Measurements from ENCODE around the gene CENPA. TPM values are rescaled to one million over a fixed set of nuclear protein-coding genes. Genes with fewer than 3 reads are reported as not detected.
"Not testable (repeated sequence)": the region's sequence is repeated elsewhere in the genome, so short reads cannot be mapped to it uniquely, and the experiment has no call there.

CENPA gene
- total RNA-seq, 1 experiment from 2014 or later = 26.9 TPM

GRCh38 chr2:26786207-26787028, 562 bp downstream of the CENPA start:
- DNase-seq (ENCODE audit: low spot score) = peak; percentile 26

DNA sequence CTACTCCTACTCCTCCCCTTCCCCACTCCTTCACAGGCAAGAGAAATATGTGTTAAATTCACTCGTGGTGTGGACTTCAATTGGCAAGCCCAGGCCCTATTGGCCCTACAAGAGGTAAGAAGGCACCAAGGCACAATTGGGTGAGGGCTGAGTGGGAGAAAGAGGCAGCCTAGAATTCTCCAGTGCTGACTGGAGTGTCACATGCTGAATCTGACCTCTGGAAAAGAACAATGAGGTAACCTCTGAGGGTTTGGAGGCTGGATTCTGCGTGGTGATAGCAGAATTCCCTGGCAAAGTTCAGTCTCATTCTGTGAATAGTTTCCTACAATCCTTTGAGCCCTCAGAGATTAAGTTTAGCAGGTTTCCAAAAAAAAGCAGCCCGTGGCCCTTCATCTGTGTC, 6.9 kb downstream of the CENPA start:
- no peak for DNase-seq (ENCODE audit: low spot score)

GRCh38 chr2:26793518-26793917, 7.7 kb downstream of the CENPA start:
- DNase-seq (ENCODE audit: low spot score) = no peak

DNA sequence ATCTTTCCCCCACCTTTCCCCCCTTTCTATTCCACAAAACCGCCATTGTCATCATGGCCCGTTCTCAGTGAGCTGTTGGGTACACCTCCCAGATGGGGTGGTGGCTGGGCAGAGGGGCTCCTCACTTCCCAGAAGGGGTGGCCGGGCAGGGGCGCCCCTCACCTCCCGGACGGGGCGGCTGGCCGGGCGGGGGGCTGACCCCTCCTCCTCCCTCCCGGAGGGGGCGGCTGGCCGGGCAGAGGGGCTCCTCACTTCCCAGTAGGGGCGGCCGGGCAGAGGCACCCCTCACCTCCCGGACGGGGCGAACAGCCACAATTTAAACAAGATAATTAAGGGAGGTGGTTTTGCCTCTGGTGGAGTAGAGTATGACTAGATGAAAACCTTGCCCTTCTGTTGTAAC, 9.3 kb downstream of the CENPA start:
- not testable (repeated sequence) for DNase-seq (ENCODE audit: low spot score)

GRCh38 chr2:26801328-26801727, 15.5 kb downstream of the CENPA start:
- no peak for DNase-seq (ENCODE audit: low spot score)

DNA sequence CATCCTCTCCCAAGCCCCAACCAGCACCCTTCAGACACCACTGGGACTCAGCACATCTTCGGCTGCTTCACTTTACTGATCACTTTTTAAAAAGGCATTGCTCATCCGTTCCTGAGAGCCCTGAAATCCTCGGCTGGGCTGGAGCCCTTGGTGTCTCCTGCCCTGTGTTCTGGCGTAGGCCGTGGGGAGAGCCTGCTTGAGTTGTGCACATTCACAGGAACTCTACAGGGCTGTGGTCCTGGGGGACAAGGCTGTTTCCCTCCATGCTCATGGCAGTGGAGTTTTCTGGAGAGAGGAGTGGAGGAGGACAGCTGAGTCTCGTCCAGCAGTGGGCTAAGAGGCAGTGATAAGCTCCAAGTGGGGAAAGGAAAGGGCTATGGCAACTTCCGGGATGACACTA, 15.9 kb downstream of the CENPA start:
- DNase-seq (ENCODE audit: low spot score) = no peak

DNA sequence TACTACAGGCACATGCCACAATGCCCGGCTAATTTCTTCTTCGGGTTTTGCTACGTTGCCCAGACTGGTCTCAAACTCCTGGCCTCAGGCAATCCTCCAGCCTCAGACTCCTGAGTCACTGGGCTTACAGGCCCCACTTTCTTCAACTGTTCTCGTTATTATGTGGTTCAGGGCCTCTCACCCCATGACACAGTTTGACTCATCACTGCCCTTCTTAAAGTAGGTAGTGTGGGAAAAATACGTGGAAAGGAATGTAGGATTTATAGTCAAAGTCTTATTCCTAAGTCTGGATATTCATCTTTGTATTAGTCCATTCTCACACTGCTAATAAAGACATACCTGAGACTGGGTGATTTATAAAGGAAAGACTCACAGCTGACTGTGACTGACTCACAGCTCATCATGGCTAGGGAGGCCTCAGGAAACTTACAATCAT, 19.4 kb downstream of the CENPA start:
- DNase-seq (ENCODE audit: low spot score) = no peak

DNA sequence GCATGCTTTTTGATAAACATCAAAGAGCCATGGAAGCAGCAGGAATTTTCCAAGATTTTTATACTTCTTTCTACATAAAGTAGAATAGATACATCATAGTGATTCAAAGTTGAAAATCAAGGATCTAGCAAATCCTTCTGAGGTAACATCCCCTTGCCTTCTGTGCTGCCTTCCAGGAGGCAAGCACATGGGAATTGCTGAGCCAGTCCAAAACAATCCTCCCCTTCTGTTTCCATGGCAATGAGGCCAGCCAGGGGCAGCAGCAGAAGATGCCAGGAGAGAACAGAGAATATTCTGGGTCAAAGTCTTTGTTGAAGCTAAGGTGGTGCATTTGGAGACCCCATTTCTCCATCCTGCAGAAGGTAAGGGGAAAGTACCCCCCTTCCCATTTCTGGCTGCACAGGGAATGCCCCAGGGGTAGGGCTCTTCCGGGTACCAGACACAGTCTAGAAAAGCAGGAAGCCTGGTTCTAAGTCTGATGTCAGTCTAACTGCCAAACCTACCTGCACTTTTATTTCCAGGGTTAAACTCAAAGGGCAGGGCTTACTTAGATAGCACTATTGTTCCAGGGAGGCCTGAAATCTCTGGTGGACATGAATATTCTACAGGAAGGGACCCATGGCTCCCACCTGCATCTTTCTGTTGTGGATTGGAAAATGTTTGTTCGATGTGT, 22.1 kb downstream of the CENPA start:
- DNase-seq (ENCODE audit: low spot score) = no peak

- DNase-seq (ENCODE audit: low spot score) = no peak
Observed at GRCh38 chr2:26809211-26809610, 23.4 kb downstream of the CENPA start.

- DNase-seq (ENCODE audit: low spot score) = no peak
Observed at GRCh38 chr2:26809876-26810577, 24.2 kb downstream of the CENPA start.

GRCh38 chr2:26811261-26811660, 25.4 kb downstream of the CENPA start:
- no peak for DNase-seq (ENCODE audit: low spot score)

- DNase-seq (ENCODE audit: low spot score) = no peak
Observed at GRCh38 chr2:26811791-26812694, 26.2 kb downstream of the CENPA start.

DNA sequence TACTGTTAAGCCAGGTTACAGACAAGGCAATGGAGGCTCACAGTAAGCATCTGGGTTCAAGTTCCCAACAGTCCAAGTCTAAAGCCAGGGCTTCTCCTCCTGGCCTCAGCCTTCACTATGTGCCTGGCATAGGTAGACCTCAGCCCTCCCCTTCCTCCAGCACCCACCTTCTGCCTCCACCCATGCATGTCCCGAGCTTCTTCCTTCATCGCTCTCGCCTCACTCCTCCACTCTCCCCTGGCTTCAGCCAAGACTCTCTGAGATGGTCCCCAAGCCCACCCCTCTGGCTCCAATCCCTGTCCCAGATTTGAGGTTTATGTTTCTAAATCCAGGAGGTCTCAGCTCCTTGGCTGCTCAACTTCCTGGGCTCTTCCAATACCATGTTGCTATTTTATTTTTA, 26.9 kb downstream of the CENPA start:
- DNase-seq (ENCODE audit: low spot score) = no peak

DNA sequence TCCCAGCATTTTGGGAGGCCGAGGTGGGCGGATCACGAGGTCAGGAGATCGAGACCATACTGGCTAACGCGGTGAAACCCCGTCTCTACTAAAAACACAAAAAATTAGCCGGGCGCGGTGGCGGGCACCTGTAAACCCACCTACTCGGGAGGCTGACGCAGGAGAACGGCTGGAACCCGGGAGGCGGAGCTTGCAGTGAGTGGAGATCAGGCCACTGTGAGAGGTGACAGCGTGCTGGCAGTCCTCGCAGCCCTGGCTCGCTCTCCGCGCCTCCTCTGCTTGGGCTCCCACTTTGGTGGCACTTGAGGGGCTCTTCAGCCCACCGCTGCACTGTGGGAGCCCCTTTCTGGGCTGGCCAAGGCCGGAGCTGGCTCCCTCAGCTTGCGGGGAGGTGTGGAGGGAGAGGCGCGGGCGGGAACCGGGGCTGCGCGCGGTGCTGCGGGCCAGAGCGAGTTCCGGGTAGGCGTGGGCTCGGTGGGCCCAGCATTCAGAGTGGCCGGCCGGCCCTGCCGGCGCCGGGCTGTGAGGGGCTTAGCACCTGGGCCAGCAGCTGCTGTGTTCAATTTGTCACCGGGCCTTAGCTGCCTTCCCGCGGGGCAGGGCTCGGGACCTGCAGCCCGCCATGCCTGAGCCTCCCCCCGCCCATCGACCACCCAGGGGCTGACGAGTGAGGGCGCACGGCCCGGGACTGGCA, 28.4 kb downstream of the CENPA start:
- DNase-seq (ENCODE audit: low spot score) = not testable (repeated sequence)

DNA sequence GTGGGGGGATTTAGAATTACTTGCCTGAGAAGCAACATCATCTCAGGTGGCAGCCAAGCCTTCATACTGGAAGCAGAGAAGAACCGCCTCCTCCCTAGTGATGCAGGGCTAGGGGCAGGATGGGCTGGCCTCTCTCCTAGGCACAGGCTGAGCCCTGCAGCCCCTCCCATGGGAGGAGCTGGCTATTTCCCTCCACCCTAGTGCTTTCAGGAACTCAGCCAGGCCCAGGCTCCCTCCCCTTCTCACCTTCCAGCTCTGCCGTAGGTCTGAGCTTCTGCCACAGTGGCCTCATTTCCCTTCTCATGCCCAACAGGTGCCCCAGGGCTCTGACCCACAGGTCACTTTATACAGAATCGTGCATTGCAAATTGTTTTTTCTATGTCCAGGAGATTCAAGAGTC, 31.0 kb downstream of the CENPA start:
- peak; percentile 21 for DNase-seq (ENCODE audit: low spot score)

- no peak for DNase-seq (ENCODE audit: low spot score)
Observed at GRCh38 chr2:26818255-26818654, 32.4 kb downstream of the CENPA start.

DNA sequence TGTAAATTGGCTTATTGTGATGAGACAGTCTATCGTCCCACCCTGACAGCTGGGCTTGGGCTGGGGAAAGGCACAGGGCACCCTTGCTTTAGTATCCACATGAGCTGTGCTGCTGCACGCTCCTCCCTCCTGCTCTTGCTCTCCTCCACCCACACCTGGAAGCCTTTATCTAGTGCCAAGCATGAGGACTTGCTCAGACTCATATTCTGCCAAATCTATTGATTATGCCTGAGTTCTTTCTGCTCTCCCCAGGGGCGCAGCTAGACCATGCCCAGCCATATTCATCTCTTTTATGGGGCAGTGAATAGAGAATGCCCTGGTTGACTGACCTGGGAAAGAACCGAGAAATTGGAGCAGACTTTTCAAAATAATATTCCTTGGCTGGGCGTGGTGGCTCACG, 33.1 kb downstream of the CENPA start:
- DNase-seq (ENCODE audit: low spot score) = no peak

DNA sequence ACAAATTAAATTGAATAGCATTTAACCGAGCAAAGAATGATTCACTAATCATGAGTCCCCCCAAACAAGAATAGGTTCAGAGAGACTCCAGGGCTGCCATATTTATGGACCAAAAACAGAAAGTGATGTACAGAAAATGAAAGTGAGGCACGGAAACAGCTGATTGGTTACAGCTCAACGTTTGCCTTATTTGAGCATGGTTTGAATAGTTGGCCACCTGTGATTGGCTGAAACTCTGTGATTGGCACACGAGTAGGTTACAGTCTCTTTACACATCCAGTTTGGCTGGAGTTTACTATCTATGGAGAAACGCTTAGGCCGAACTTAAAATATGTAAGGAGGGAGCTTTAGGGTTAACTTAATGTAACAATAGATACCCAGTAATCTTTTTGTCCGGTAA, 35.1 kb downstream of the CENPA start:
- DNase-seq (ENCODE audit: low spot score) = no peak

DNA sequence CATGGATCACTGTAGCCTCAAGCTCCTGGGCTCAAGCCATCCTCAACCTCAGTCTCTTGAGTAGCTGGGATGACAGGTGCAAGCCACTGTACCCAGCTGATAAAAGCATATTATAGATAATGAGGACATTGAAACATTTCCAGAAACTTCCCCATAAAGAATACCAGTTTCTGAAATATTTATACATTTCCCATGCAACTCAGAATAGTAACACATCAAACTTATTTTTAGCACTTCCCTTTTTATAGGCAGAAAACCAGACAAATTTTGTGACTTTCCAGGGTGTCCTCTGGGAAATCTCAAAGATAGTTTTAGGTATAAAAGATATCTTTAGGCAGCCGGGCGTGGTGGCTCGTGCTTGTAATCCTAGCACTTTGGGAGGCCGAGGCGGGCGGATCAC, 37.0 kb downstream of the CENPA start:
- no peak for DNase-seq (ENCODE audit: low spot score)

- DNase-seq (ENCODE audit: low spot score) = peak; percentile 22
Observed at GRCh38 chr2:26838121-26838906, 52.5 kb downstream of the CENPA start.
